ENCODE data around the gene CCDC24.

The CCDC24 gene

DNA sequence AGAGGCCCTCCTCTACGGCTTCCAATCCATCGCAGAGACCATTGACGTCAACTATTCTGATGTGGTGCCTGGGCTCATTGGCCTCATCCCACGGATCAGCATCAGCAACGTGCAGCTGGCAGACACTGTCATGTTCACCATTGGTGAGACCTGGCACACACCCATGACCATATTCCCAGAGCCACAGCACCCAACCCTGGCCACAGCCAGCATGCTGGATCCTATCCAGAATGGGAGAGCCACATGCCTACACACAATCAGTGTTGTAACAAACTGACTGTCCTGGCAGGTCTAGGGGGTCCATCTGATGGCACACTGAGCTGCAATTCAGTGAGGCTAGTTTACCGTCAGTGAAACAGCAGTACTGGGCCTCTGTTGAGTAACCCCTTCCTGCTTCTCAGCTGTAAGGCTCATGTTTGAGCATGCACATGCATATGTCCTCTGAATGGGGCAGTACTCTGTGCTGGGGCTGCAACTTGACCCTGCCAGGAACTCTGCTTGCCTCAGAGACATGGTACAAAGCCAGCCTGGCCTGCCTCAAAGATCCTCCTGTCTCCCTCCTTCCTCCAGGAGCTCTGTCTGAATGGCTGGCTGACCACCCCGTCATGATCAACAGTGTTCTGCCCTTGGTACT lies 33.9 kb upstream of the CCDC24 start:
- H3K27ac ChIP-seq = no peak overlapping the region
- TF ChIP-seq ZFX (IDR thresholded peaks at IDR 0.05) = no peak
- TF ChIP-seq, protein P1, sequence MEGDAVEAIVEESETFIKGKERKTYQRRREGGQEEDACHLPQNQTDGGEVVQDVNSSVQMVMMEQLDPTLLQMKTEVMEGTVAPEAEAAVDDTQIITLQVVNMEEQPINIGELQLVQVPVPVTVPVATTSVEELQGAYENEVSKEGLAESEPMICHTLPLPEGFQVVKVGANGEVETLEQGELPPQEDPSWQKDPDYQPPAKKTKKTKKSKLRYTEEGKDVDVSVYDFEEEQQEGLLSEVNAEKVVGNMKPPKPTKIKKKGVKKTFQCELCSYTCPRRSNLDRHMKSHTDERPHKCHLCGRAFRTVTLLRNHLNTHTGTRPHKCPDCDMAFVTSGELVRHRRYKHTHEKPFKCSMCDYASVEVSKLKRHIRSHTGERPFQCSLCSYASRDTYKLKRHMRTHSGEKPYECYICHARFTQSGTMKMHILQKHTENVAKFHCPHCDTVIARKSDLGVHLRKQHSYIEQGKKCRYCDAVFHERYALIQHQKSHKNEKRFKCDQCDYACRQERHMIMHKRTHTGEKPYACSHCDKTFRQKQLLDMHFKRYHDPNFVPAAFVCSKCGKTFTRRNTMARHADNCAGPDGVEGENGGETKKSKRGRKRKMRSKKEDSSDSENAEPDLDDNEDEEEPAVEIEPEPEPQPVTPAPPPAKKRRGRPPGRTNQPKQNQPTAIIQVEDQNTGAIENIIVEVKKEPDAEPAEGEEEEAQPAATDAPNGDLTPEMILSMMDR (conservative IDR thresholded peaks at IDR 0.05) = no peak

DNA sequence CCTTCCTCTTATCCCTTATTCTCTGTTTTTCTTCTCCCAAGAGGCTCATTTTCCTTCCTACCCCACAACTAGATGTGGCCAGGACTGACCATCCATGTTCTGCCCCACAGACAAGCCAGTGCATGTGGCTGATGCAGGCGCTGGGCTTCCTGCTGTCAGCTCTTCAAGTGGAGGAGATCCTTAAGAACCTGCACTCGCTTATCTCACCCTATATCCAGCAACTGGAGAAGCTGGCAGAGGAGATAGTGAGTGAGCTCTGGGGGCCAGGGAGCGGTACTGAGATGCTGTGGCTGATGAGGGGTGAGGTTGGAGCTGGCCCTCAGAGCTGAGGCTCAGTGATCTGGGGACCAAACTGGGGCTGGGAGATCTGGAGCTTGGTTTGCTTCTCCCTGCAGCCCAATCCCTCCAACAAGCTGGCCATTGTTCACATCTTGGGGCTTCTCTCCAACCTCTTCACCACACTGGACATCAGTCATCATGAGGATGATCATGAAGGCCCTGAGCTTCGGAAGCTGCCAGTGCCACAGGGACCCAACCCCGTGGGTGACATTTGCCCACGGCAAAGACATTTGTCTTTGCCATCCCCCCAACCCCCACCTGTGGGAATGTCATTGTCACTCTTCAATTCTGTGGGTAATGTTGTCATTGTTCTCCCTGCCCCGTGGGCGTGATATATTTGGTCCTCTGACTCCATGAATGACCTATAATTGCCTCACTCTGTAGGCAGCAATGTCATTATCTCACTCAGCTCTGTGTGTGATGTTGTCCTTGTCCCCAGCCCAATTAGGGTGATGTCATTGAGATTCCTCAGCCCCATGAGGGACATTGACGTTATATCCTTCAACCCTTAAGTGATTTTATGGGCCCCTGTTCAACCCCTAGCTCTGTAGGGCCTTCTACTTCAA lies 32.8 kb upstream of the CCDC24 start:
- no peak for TF ChIP-seq ZFX (IDR thresholded peaks at IDR 0.05)
- TF ChIP-seq, protein P1 (conservative IDR thresholded peaks at IDR 0.05) = no peak
- H3K27ac ChIP-seq = no peak overlapping the region

DNA sequence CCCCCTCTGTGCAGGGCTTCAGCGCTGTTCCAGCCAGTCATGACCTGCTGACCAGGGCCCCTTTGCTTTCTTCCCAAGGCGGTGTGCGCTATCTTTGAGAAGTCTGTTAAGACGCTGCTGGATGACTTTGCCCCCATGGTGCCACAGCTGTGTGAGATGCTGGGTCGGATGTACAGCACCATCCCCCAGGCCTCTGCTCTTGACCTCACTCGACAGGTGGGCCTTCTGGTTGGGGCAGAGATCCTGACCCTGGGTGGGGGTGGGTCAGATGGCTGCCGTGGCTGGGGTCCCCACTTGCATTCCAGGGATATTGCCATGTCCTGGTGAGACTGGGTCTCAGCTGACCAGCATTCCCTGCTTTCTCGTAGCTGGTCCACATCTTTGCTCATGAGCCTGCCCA lies 30.6 kb upstream of the CCDC24 start:
- no peak overlapping the region for H3K27ac ChIP-seq
- TF ChIP-seq, protein P1 (conservative IDR thresholded peaks at IDR 0.05) = no peak
- TF ChIP-seq ZFX (IDR thresholded peaks at IDR 0.05) = no peak

DNA sequence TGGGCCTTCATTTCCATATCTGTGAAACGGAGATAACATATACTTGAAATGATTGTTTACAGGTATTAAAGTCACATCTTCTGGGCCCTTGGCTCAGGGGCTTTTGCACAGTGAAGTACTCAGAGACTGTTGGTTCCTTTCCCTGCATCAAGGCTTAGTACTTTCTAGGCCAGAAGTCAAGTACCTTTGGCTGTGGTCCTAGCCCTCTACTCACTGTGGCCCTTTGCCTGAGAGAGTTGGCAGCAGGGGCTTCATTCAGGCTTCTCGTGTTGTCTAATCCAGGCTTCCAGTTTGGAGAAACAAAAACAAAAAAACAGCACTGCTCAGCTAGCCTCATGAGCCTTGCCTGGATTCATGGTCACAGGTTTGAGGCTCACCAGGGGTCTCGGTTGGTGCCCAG lies 29.7 kb upstream of the CCDC24 start:
- no peak overlapping the region for H3K27ac ChIP-seq
- TF ChIP-seq ZFX (IDR thresholded peaks at IDR 0.05) = no peak
- TF ChIP-seq, protein P1 (conservative IDR thresholded peaks at IDR 0.05) = no peak

DNA sequence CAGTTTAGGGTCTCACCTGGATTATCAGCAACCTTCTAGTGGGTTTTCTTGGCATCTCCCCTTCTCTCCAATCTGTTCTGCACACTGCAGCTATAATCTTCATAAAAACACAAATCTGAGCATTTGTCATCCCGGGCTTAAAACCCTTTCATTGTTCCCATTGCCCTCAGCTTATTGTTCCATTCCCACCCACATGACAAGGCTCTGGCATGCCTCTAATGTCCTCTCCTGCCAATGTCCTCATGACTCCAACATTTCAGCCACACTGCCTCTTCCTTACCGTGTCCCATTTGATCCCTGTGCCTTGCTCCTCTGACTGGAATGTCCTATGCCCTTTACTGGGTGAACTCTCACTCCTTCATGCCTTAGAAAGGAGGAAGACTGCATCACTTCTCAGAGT lies 29.1 kb upstream of the CCDC24 start:
- no peak overlapping the region for H3K27ac ChIP-seq
- TF ChIP-seq, protein P1 (conservative IDR thresholded peaks at IDR 0.05) = no peak
- no peak for TF ChIP-seq ZFX (IDR thresholded peaks at IDR 0.05)

DNA sequence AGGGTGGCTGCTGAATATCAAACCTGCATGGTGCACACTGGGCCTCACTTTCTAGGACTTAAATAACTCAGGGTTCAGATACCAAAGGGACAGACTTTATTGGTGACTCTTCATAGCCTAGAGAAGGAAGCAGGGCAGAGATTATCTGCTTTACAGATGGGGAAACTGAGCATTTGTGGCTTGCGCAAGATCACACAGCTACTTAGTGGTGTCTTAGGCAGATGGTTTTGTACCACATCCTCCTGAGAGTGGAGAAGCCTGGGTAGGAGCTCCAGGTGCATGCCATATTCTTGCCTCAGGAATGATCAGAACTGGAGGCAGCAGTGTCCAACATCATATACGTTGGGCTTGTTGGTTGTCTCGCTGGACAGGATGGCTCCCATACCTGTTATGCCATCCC lies 28.4 kb upstream of the CCDC24 start:
- TF ChIP-seq ZFX (IDR thresholded peaks at IDR 0.05) = no peak
- TF ChIP-seq, protein P1 (conservative IDR thresholded peaks at IDR 0.05) = no peak
- no peak overlapping the region for H3K27ac ChIP-seq

DNA sequence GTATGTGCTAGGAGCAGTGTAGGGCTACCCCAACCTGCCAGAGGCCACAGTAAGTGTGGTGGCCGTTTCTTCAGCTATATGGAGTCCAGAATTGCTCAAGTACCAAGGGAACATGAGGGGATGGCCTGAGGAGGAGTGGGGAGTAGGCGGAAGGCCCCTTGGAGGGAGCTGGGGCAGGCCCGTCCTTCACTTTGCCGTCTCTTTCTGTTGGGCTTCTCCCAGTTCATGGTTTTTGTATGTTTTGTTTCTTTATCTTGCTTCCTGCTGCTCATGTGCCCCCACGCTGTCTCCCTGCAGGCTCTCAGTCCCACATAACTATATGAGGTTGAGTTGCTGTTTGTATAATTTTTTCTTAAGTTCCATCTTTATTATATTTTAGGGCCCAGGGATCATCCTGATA lies 27.5 kb upstream of the CCDC24 start:
- TF ChIP-seq, protein P1 (conservative IDR thresholded peaks at IDR 0.05) = no peak
- no peak for TF ChIP-seq ZFX (IDR thresholded peaks at IDR 0.05)
- no peak overlapping the region for H3K27ac ChIP-seq
